WTC11 (cell line): ENCODE data around the gene KIF21B. TPM values are rescaled to one million over a fixed set of nuclear protein-coding genes. Genes with fewer than 3 reads are reported as not detected.

Experiments
- ATAC-seq: fragments of 200-7000 bp; cut with Tn5 transposase; 2 replicates; pipeline ENCODE4 v1.10.0; 2021; ENCODE audit warnings: mild to moderate bottlenecking, moderate library complexity
- CTCF ChIA-PET: fragments of 300-600 bp; sonication (Branson Sonifier 250); formaldehyde crosslinking; loops from one replicate; lab custom pipeline; 2021; ENCODE audit warnings: antibody characterized with exemption; lab: Charles Lee
- POLR2A ChIA-PET: fragments of 350-600 bp; sonication (Branson Sonifier 250); formaldehyde crosslinking; loops from one replicate; lab custom pipeline; 2021; ENCODE audit warnings: antibody characterized with exemption; lab: Charles Lee
- DNase-seq: peaks from one replicate; pipeline ENCODE4 v3.0.0; 2021; ENCODE audit warnings: low spot score
- H3K27ac Mint-ChIP-seq: 2 replicates; pipeline ENCODE4 v1.8.0; 2021; ENCODE audit warnings: mixed read lengths
- H3K27me3 Mint-ChIP-seq: 2 replicates; pipeline ENCODE4 v1.8.0; 2021; ENCODE audit warnings: low read depth, mild to moderate bottlenecking, moderate library complexity, mixed read lengths
- H3K36me3 Mint-ChIP-seq: 2 replicates; pipeline ENCODE4 v1.8.0; 2021; ENCODE audit warnings: mixed read lengths
- H3K4me1 Mint-ChIP-seq: 2 replicates; pipeline ENCODE4 v1.8.0; 2022; ENCODE audit warnings: mixed read lengths
- H3K4me3 Mint-ChIP-seq: 2 replicates; pipeline ENCODE4 v1.8.0; 2021; ENCODE audit warnings: mild to moderate bottlenecking, moderate library complexity, mixed read lengths
- H3K9me3 Mint-ChIP-seq: 2 replicates; pipeline ENCODE4 v1.8.0; 2021; ENCODE audit warnings: mixed read lengths
- ETV6 ChIP-seq: sonication (generic); formaldehyde crosslinking; IDR thresholded peaks from 2 replicates; pipeline ENCODE4 v1.8.1; 2022; ENCODE audit warnings: mild to moderate bottlenecking, missing genetic modification reagents
- FOXJ3 ChIP-seq: sonication (generic); formaldehyde crosslinking; IDR thresholded peaks from 2 replicates; pipeline ENCODE4 v1.9.0; 2021; ENCODE audit warnings: missing genetic modification reagents, mild to moderate bottlenecking, borderline replicate concordance
- FOXK1 ChIP-seq: sonication (generic); formaldehyde crosslinking; IDR thresholded peaks from 2 replicates; pipeline ENCODE4 v1.8.0; 2022; ENCODE audit warnings: mild to moderate bottlenecking, moderate library complexity, missing genetic modification reagents
- FOXP4 ChIP-seq: sonication (generic); formaldehyde crosslinking; IDR thresholded peaks from 2 replicates; pipeline ENCODE4 v1.8.0; 2022; ENCODE audit warnings: mild to moderate bottlenecking, missing genetic modification reagents
- HMGA2 ChIP-seq: fragments of 250-450 bp; sonication (Bioruptor Pico); IDR thresholded peaks from 2 replicates; pipeline ENCODE4 v1.4.0; 2021; ENCODE audit warnings: mild to moderate bottlenecking, moderate library complexity
- HMGXB4 ChIP-seq: sonication (generic); formaldehyde crosslinking; IDR thresholded peaks from 2 replicates; pipeline ENCODE4 v1.8.1; 2023; ENCODE audit warnings: mild to moderate bottlenecking, moderate library complexity, missing genetic modification reagents
- MLX ChIP-seq: sonication (generic); formaldehyde crosslinking; IDR thresholded peaks from 2 replicates; pipeline ENCODE4 v1.8.1; 2023; ENCODE audit warnings: mild to moderate bottlenecking, missing genetic modification reagents, moderate library complexity
- NFATC4 ChIP-seq: fragments of 250-450 bp; sonication (Bioruptor Pico); IDR thresholded peaks from 2 replicates; pipeline ENCODE4 v1.9.0; 2021; ENCODE audit warnings: mild to moderate bottlenecking
- OVOL2 ChIP-seq: fragments of 250-450 bp; sonication (Bioruptor Pico); IDR thresholded peaks from 2 replicates; pipeline ENCODE4 v1.9.0; 2021; ENCODE audit warnings: mild to moderate bottlenecking, borderline replicate concordance
- TEAD4 ChIP-seq: sonication (generic); formaldehyde crosslinking; IDR thresholded peaks from 2 replicates; pipeline ENCODE4 v1.8.0; 2022; ENCODE audit warnings: mild to moderate bottlenecking, missing genetic modification reagents
- TP53 ChIP-seq: sonication (generic); formaldehyde crosslinking; IDR thresholded peaks from 2 replicates; pipeline ENCODE4 v1.8.1; 2023; ENCODE audit warnings: mild to moderate bottlenecking, missing genetic modification reagents
- ZNF138 ChIP-seq: sonication (generic); formaldehyde crosslinking; conservative IDR thresholded peaks from 2 replicates; pipeline ENCODE4 v1.8.1; 2022; ENCODE audit warnings: mild to moderate bottlenecking, moderate library complexity, missing genetic modification reagents
- ZNF232 ChIP-seq: sonication (generic); formaldehyde crosslinking; IDR thresholded peaks from 2 replicates; pipeline ENCODE4 v1.8.0; 2022; ENCODE audit warnings: mild to moderate bottlenecking, missing genetic modification reagents
- ZNF423 ChIP-seq: fragments of 250-450 bp; sonication (Bioruptor Pico); IDR thresholded peaks from 2 replicates; pipeline ENCODE4 v2.1.2; 2022; ENCODE audit warnings: mild to moderate bottlenecking, moderate library complexity
- total RNA-seq: library from RNA; stranded (reverse); gene quantifications from 3 replicates; pipeline ENCODE4 v1.2.3, GENCODE V29; 2021
- TF ChIP-seq, protein P1 (sequence below): sonication (generic); formaldehyde crosslinking; conservative IDR thresholded peaks from 2 replicates; pipeline ENCODE4 v1.8.1; 2022; ENCODE audit warnings: mild to moderate bottlenecking, missing genetic modification reagents
- TF ChIP-seq, protein P2 (sequence below): fragments of 250-450 bp; sonication (Bioruptor Pico); IDR thresholded peaks from 2 replicates; pipeline ENCODE4 v1.8.0; 2021; ENCODE audit warnings: mild to moderate bottlenecking
- TF ChIP-seq, protein P3 (sequence below): sonication (generic); formaldehyde crosslinking; IDR thresholded peaks from 2 replicates; pipeline ENCODE4 v1.8.1; 2023; ENCODE audit warnings: mild to moderate bottlenecking, missing genetic modification reagents
- TF ChIP-seq, protein P4 (sequence below): sonication (generic); formaldehyde crosslinking; IDR thresholded peaks from 2 replicates; pipeline ENCODE4 v1.8.1; 2023; ENCODE audit warnings: mild to moderate bottlenecking, missing genetic modification reagents, moderate library complexity
- TF ChIP-seq, protein P5 (sequence below): sonication (generic); formaldehyde crosslinking; IDR thresholded peaks from 2 replicates; pipeline ENCODE4 v1.8.1; 2022; ENCODE audit warnings: low read depth, mild to moderate bottlenecking, moderate library complexity, missing genetic modification reagents, borderline replicate concordance
- TF ChIP-seq, protein P6 (sequence below): sonication (generic); formaldehyde crosslinking; IDR thresholded peaks from 2 replicates; pipeline ENCODE4 v1.8.1; 2022; ENCODE audit warnings: missing genetic modification reagents, borderline replicate concordance

KIF21B gene
- total RNA-seq, 1 experiment from 2014 or later = 19.4 TPM

GRCh38 chr1:200988693-200989092, 34.8 kb downstream of the KIF21B start (continued):
- TF ChIP-seq TP53 (CRISPR knock-in tag) (no peak), FOXP4 (no peak), TEAD4 (no peak)
- TF ChIP-seq, protein P1, sequence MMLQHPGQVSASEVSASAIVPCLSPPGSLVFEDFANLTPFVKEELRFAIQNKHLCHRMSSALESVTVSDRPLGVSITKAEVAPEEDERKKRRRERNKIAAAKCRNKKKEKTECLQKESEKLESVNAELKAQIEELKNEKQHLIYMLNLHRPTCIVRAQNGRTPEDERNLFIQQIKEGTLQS (CRISPR knock-in tag) = no peak

- H3K36me3 Mint-ChIP-seq = peaks cover 17% of the 10 kb centered on the region
- no peak for DNase-seq
- POLR2A ChIA-PET = no interaction called here
- no peaks in the 10 kb centered on the region; the same call in 1 of the 2 replicates for H3K27me3 Mint-ChIP-seq
- TF ChIP-seq HMGA2 (CRISPR knock-in tag) (no peak), ZNF232 (CRISPR knock-in tag) (no peak), ZNF423 (CRISPR knock-in tag) (no peak), NFATC4 (CRISPR knock-in tag) (no peak), ETV6 (CRISPR knock-in tag) (no peak), TP53 (CRISPR knock-in tag) (no peak), TEAD4 (no peak), HMGXB4 (CRISPR knock-in tag) (no peak), ZNF138 (CRISPR knock-in tag) (no peak), OVOL2 (no peak), MLX (CRISPR knock-in tag) (no peak), FOXJ3 (CRISPR knock-in tag) (no peak), FOXK1 (no peak)
- TF ChIP-seq, protein P2, sequence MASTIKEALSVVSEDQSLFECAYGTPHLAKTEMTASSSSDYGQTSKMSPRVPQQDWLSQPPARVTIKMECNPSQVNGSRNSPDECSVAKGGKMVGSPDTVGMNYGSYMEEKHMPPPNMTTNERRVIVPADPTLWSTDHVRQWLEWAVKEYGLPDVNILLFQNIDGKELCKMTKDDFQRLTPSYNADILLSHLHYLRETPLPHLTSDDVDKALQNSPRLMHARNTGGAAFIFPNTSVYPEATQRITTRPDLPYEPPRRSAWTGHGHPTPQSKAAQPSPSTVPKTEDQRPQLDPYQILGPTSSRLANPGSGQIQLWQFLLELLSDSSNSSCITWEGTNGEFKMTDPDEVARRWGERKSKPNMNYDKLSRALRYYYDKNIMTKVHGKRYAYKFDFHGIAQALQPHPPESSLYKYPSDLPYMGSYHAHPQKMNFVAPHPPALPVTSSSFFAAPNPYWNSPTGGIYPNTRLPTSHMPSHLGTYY (CRISPR knock-in tag) = no peak
- TF ChIP-seq, protein P3, sequence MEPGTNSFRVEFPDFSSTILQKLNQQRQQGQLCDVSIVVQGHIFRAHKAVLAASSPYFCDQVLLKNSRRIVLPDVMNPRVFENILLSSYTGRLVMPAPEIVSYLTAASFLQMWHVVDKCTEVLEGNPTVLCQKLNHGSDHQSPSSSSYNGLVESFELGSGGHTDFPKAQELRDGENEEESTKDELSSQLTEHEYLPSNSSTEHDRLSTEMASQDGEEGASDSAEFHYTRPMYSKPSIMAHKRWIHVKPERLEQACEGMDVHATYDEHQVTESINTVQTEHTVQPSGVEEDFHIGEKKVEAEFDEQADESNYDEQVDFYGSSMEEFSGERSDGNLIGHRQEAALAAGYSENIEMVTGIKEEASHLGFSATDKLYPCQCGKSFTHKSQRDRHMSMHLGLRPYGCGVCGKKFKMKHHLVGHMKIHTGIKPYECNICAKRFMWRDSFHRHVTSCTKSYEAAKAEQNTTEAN (CRISPR knock-in tag) = no peak
- TF ChIP-seq, protein P4, sequence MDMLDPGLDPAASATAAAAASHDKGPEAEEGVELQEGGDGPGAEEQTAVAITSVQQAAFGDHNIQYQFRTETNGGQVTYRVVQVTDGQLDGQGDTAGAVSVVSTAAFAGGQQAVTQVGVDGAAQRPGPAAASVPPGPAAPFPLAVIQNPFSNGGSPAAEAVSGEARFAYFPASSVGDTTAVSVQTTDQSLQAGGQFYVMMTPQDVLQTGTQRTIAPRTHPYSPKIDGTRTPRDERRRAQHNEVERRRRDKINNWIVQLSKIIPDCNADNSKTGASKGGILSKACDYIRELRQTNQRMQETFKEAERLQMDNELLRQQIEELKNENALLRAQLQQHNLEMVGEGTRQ (CRISPR knock-in tag) = no peak
- TF ChIP-seq, protein P5, sequence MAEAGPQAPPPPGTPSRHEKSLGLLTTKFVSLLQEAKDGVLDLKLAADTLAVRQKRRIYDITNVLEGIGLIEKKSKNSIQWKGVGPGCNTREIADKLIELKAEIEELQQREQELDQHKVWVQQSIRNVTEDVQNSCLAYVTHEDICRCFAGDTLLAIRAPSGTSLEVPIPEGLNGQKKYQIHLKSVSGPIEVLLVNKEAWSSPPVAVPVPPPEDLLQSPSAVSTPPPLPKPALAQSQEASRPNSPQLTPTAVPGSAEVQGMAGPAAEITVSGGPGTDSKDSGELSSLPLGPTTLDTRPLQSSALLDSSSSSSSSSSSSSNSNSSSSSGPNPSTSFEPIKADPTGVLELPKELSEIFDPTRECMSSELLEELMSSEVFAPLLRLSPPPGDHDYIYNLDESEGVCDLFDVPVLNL = no peak
- TF ChIP-seq, protein P6, sequence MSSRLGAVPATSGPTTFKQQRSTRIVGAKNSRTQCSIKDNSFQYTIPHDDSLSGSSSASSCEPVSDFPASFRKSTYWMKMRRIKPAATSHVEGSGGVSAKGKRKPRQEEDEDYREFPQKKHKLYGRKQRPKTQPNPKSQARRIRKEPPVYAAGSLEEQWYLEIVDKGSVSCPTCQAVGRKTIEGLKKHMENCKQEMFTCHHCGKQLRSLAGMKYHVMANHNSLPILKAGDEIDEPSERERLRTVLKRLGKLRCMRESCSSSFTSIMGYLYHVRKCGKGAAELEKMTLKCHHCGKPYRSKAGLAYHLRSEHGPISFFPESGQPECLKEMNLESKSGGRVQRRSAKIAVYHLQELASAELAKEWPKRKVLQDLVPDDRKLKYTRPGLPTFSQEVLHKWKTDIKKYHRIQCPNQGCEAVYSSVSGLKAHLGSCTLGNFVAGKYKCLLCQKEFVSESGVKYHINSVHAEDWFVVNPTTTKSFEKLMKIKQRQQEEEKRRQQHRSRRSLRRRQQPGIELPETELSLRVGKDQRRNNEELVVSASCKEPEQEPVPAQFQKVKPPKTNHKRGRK (CRISPR knock-in tag) = no peak
- TF ChIP-seq, all 79 proteins: peak for 0
- no peak overlapping the region for H3K27ac Mint-ChIP-seq
- H3K4me1 Mint-ChIP-seq = no peaks in the 10 kb centered on the region
- H3K4me3 Mint-ChIP-seq = no peak overlapping the region
- CTCF ChIA-PET = interaction anchor here (1.0 to 2.8 kb wide), 3 partner anchors 13 to 101 kb away, joined by 3 to 11 read pairs (median 6); no protein-coding TSS in a partner anchor
- peaks cover 2% of the 10 kb centered on the region for H3K9me3 Mint-ChIP-seq
- no peak for ATAC-seq
Observed at GRCh38 chr1:200985481-200985880, 38.0 kb downstream of the KIF21B start.
